Panc1 (cell line): ENCODE results near the gene NCS1. TPM values are rescaled to one million over a fixed set of nuclear protein-coding genes. Genes with fewer than 3 reads are reported as not detected.
A peak's percentile ranks its signal among the peaks of the same experiment; 100 is the strongest.

Experiments used
- ATAC-seq: fragments of 200-7000 bp; cut with Tn5 transposase; 2 replicates; pipeline ENCODE4 v1.9.1; 2020; ENCODE audit warnings: mild to moderate bottlenecking, moderate library complexity
- BruUV-seq: library from RNA; stranded (reverse); fragments of 400-500 nt; replicated peaks from 2 replicates; lab custom pipeline; 2021; lab: Mats Ljungman, UMichigan
- CTCF ChIA-PET: fragments of 300-600 bp; sonication (Branson Sonifier 250); formaldehyde crosslinking; loops from one replicate; lab custom pipeline; 2022; ENCODE audit warnings: antibody characterized with exemption; lab: Charles Lee
- POLR2A ChIA-PET: fragments of 300-600 bp; sonication (Branson Sonifier 250); formaldehyde crosslinking; loops from one replicate; lab custom pipeline; 2022; ENCODE audit warnings: antibody characterized with exemption; lab: Charles Lee
- DNase-seq: peaks from one replicate; pipeline ENCODE4 v3.0.0-alpha.2; 2010; ENCODE audit warnings: low read depth, low spot score
- H3K27ac ChIP-seq: 2 replicates; pipeline ENCODE4 v1.5.1; 2011; ENCODE audit warnings: mild to moderate bottlenecking, low read length, inconsistent platforms
- H3K27me3 ChIP-seq: fragments of 200-500 bp; sonication (Bioruptor generic); 2 replicates; pipeline ENCODE4 v1.6.0; 2014; ENCODE audit warnings: low read length, inconsistent platforms; ENCODE audit not compliant: control insufficient read depth, insufficient read depth
- H3K36me3 ChIP-seq: fragments of 200-500 bp; sonication (Bioruptor generic); 2 replicates; pipeline ENCODE4 v1.5.1; 2014; ENCODE audit warnings: inconsistent platforms, mild to moderate bottlenecking, low read length, moderate library complexity; ENCODE audit not compliant: control insufficient read depth, insufficient read depth
- H3K4me1 ChIP-seq: 2 replicates; pipeline ENCODE4 v1.5.1; 2011; ENCODE audit warnings: inconsistent platforms, mild to moderate bottlenecking, low read length, moderate library complexity; ENCODE audit not compliant: control insufficient read depth, insufficient read depth
- H3K4me3 ChIP-seq, 2 experiments: 2 replicates each; pipeline ENCODE4 v1.5.1; 2011 to 2012; ENCODE audit warnings: low read depth in 2 of 2, low read length in 2 of 2, mild to moderate bottlenecking in 2 of 2, inconsistent platforms in 1 of 2, moderate library complexity in 1 of 2
- H3K9me3 ChIP-seq: fragments of 200-500 bp; sonication (Bioruptor generic); 2 replicates; pipeline ENCODE4 v1.5.1; 2014; ENCODE audit warnings: low read depth, mild to moderate bottlenecking, inconsistent platforms, low read length, moderate library complexity; ENCODE audit not compliant: control insufficient read depth, insufficient read depth
- CTCF ChIP-seq: fragments of 450-650 bp; IDR thresholded peaks from 2 replicates; pipeline ENCODE4 v1.5.1; 2017; ENCODE audit warnings: mild to moderate bottlenecking
- POLR2AphosphoS5 ChIP-seq: IDR thresholded peaks from 2 replicates; pipeline ENCODE4 v1.6.1; 2012; ENCODE audit warnings: mild to moderate bottlenecking, low read depth, low read length, moderate library complexity
- REST ChIP-seq, 2 experiments: IDR thresholded peaks; 2 replicates each; pipeline ENCODE4 v1.6.1; 2011 to 2012; ENCODE audit warnings: low read depth in 2 of 2, control low read depth in 1 of 2, low read length in 1 of 2, mild to moderate bottlenecking in 1 of 2, moderate library complexity in 1 of 2; ENCODE audit not compliant: insufficient read depth in 1 of 2
- SIN3A ChIP-seq: IDR thresholded peaks from 2 replicates; pipeline ENCODE4 v1.6.1; 2012; ENCODE audit warnings: low read depth, mild to moderate bottlenecking, low read length, moderate library complexity, borderline replicate concordance; ENCODE audit not compliant: insufficient read depth
- TCF7L2 ChIP-seq: IDR thresholded peaks from 2 replicates; pipeline ENCODE4 v1.6.1; 2011; ENCODE audit warnings: mild to moderate bottlenecking, low read depth, low read length, inconsistent platforms
- in situ Hi-C: cut with HindIII; loops from 2 replicates; pipeline ENCODE4 v1.10.0; 2016; ENCODE audit warnings: low sequenced_read_pairs, low pct_unique_long_range_greater_than_20kb
- intact Hi-C: fragments of 100-400 bp; cut with micrococcal nuclease; formaldehyde crosslinking; loops from one replicate; pipeline ENCODE4 v1.10.0; 2022; ENCODE audit not compliant: unreplicated experiment
- total RNA-seq: library from RNA; stranded (reverse); gene quantifications from one replicate; pipeline ENCODE4 v1.2.1, GENCODE V29; 2021; ENCODE audit not compliant: unreplicated experiment

The NCS1 gene
- total RNA-seq, 1 experiment from 2014 or later, result 31.6 TPM

GRCh38 chr9:130186839-130187522, 14.8 kb downstream of the NCS1 start:
- peak; percentile 95 for ATAC-seq
- no TSS peak for BruUV-seq
- TF ChIP-seq CTCF (no peak), TCF7L2 (no peak), SIN3A (no peak), POLR2AphosphoS5 (no peak), REST (IDR thresholded peaks at IDR 0.05; ENCODE audit: insufficient read depth in 1 of 2, low read depth in 2 of 2, low read length in 1 of 2) (no peak)
- POLR2A ChIA-PET, result no interaction called here
- intact Hi-C loops (no loop called here), in situ Hi-C loops (no loop called here)
- Histone ChIP-seq H3K36me3 (no peaks in the 10 kb centered on the region), H3K4me1 (peaks cover 40% of the 10 kb centered on the region), H3K4me3 (peak overlapping the region; percentile 35 to 57), H3K27ac (peak overlapping the region; percentile 79), H3K9me3 (no peaks in the 10 kb centered on the region), H3K27me3 (no peaks in the 10 kb centered on the region)
- CTCF ChIA-PET, result interaction anchor here (0.5 kb wide), 1 partner anchor 128 kb away, joined by 6 read pairs; no protein-coding TSS in a partner anchor
- peak; percentile 8 for DNase-seq

- in situ Hi-C loops, result no loop called here
- TF ChIP-seq TCF7L2 (no peak), POLR2AphosphoS5 (no peak), SIN3A (no peak), CTCF (no peak), REST (IDR thresholded peaks at IDR 0.05; ENCODE audit: insufficient read depth in 1 of 2, low read depth in 2 of 2, low read length in 1 of 2) (no peak)
- H3K9me3 ChIP-seq, result no peaks in the 10 kb centered on the region
- intact Hi-C loops, result no loop called here
- peaks cover 37% of the 10 kb centered on the region for H3K4me1 ChIP-seq
- DNase-seq (no peak), ATAC-seq (no peak; the same call in 1 of the 2 replicates)
- no peaks in the 10 kb centered on the region for H3K27me3 ChIP-seq
- ChIA-PET CTCF (no interaction called here), POLR2A (no interaction called here)
- no peaks in the 10 kb centered on the region for H3K36me3 ChIP-seq
- H3K27ac ChIP-seq, result peak overlapping the region; percentile 51
- peak overlapping the region in 1 of 2 experiments; percentile 57; a peak in 1 of 4 replicates for H3K4me3 ChIP-seq
- BruUV-seq, result no TSS peak
Observed at GRCh38 chr9:130187523-130187846, 15.3 kb downstream of the NCS1 start.
